Lung (tissue), 12 donors: ENCODE results near the gene RNF152. TPM values are rescaled to one million over a fixed set of nuclear protein-coding genes. Genes with fewer than 3 reads are reported as not detected.

Source experiments
- ATAC-seq: fragments of 200-7000 bp; cut with Tn5 transposase; one replicate; pipeline ENCODE4 v1.9.1; 2020; ENCODE audit warnings: moderate number of reproducible peaks; ENCODE audit not compliant: insufficient read depth, low FRiP score
- DNase-seq, 3 donors: peaks; one replicate each; pipeline ENCODE4 v3.0.0-alpha.2; 2013 to 2017
- H3K27ac ChIP-seq, 2 donors: one replicate each; pipeline ENCODE4 v1.5.1; 2013; ENCODE audit warnings: mild to moderate bottlenecking in 2 of 2, moderate library complexity in 2 of 2, control low read depth in 1 of 2, inconsistent platforms in 1 of 2, low read depth in 1 of 2, low read length in 1 of 2
- H3K27me3 ChIP-seq, 3 donors: one replicate each; pipeline ENCODE4 v1.5.1; 2013; ENCODE audit warnings: low read length in 2 of 3; ENCODE audit not compliant: control insufficient read depth in 3 of 3, insufficient read depth in 3 of 3
- H3K36me3 ChIP-seq, 4 donors: one replicate each; pipeline ENCODE4 v1.5.1; 2013; ENCODE audit warnings: low read length in 4 of 4, mild to moderate bottlenecking in 1 of 4, moderate library complexity in 1 of 4; ENCODE audit not compliant: control insufficient read depth in 4 of 4, insufficient read depth in 4 of 4
- H3K4me1 ChIP-seq, 5 donors: one replicate each; pipeline ENCODE4 v1.5.1; 2013; ENCODE audit warnings: low read length in 5 of 5, mild to moderate bottlenecking in 2 of 5, moderate library complexity in 1 of 5; ENCODE audit not compliant: control insufficient read depth in 5 of 5, insufficient read depth in 5 of 5
- H3K4me3 ChIP-seq: one replicate; pipeline ENCODE4 v1.5.1; 2013; ENCODE audit warnings: mild to moderate bottlenecking, control low read depth, moderate library complexity
- H3K9ac ChIP-seq, 2 donors: one replicate each; pipeline ENCODE4 v1.5.1; 2013; ENCODE audit warnings: low read length in 2 of 2, control low read depth in 1 of 2; ENCODE audit not compliant: insufficient read depth in 1 of 2
- H3K9me3 ChIP-seq, 4 donors: one replicate each; pipeline ENCODE4 v1.5.1; 2013; ENCODE audit warnings: low read length in 3 of 4, mild to moderate bottlenecking in 1 of 4, moderate library complexity in 1 of 4; ENCODE audit not compliant: control insufficient read depth in 4 of 4, insufficient read depth in 3 of 4
- CTCF ChIP-seq: IDR thresholded peaks from 2 replicates; pipeline ENCODE4 v1.5.1; 2012; ENCODE audit warnings: mild to moderate bottlenecking; ENCODE audit errors: control extremely low read depth, extremely low read depth
- WGBS, 2 donors: extraction: QIAGEN DNeasy Blood & Tissue Kit; methylation state at CpG; one replicate each; pipeline ENCODE4 v1.1.7; 2013; 5-methylcytosine and 5-hydroxymethylcytosine counted together
- polyA plus RNA-seq, 2 donors: library from polyadenylated mRNA; stranded (reverse); fragments of 200-250 nt; gene quantifications; one replicate each; pipeline ENCODE4 v1.2.1, GENCODE V29; 2013
- total RNA-seq, 2 donors: library from RNA; depleted of rRNA in 1 of 2; stranded (reverse); fragments of >200 nt in 1 of 2; gene quantifications; one replicate each; pipeline ENCODE4 v1.2.1, GENCODE V29; 2014 to 2021
- donor health status: control.
- donor health status: control.
- donor health status: Bipolar disorder and iron deficiency.
- donor health status: healthy.
- donor health status: DM: yes; HTN: yes; CAD: no.

Gene RNF152
- total and polyA plus RNA-seq, 4 donors: 1.1 to 55.6 (median 9.6) TPM

DNA sequence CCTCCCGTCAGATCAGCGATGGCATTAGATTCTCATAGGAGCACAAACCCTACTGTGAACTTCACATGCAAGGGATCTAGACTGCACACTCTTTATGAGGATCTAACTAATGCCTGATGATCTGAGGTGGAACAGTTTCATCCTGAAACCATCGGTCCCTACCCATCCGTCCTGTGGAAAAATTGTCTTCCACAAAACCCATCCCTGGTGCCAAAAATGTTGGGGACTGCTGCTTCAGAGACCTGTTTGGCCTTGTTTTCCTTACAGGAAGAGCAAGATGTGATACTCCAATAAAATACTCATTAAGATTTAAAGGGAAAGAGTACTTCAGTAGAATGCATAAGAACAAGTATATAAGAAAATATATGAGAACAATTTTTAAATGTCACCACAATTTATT, 71.1 kb downstream of the RNF152 start:
- TF ChIP-seq CTCF: no peak
- Histone ChIP-seq H3K36me3 (no peaks in the 10 kb centered on the region), H3K9me3 (no peaks in the 10 kb centered on the region), H3K27me3 (no peaks in the 10 kb centered on the region), H3K27ac (no peak overlapping the region), H3K9ac (no peak overlapping the region), H3K4me3 (no peak overlapping the region), H3K4me1 (peaks cover 0 to 8% (median 6%) of the 10 kb centered on the region in 5 donors)
- 83 to 94% methylated on average over 4 of the region's 4 CpGs for WGBS, 2 donors
- DNase-seq (no peak), ATAC-seq (no peak)

- DNase-seq (no peak), ATAC-seq (no peak)
- Histone ChIP-seq H3K4me3 (no peak overlapping the region), H3K27me3 (no peaks in the 10 kb centered on the region), H3K27ac (no peak overlapping the region), H3K36me3 (peaks cover 0 to 4% (median 0%) of the 10 kb centered on the region in 4 donors), H3K9me3 (no peaks in the 10 kb centered on the region), H3K9ac (no peak overlapping the region), H3K4me1 (peaks cover 0 to 8% (median 6%) of the 10 kb centered on the region in 5 donors)
- TF ChIP-seq CTCF: no peak
- 88% methylated on average over 1 of the region's 1 CpG for WGBS, 2 donors
These were observed 71.9 kb downstream of the RNF152 start for GRCh38 chr18:61820882-61821281.

GRCh38 chr18:61817086-61817485, 75.7 kb downstream of the RNF152 start:
- H3K27ac ChIP-seq: no peak overlapping the region
- H3K27me3 ChIP-seq: no peaks in the 10 kb centered on the region
- 91 to 92% methylated on average over 5 of the region's 5 CpGs for WGBS, 2 donors
- H3K4me3 ChIP-seq: no peak overlapping the region
- no peak overlapping the region for H3K9ac ChIP-seq
- ATAC-seq: no peak
- no peaks in the 10 kb centered on the region for H3K9me3 ChIP-seq
- H3K36me3 ChIP-seq: peaks cover 0 to 10% (median 2%) of the 10 kb centered on the region in 4 donors
- no peak for TF ChIP-seq CTCF
- no peak for DNase-seq
- peaks cover 0 to 7% (median 2%) of the 10 kb centered on the region in 5 donors for H3K4me1 ChIP-seq

- Histone ChIP-seq H3K27me3 (no peaks in the 10 kb centered on the region), H3K9ac (no peak overlapping the region), H3K36me3 (peaks cover 0 to 10% (median 2%) of the 10 kb centered on the region in 4 donors), H3K9me3 (no peaks in the 10 kb centered on the region), H3K4me3 (no peak overlapping the region), H3K27ac (no peak overlapping the region), H3K4me1 (peaks cover 0 to 7% (median 2%) of the 10 kb centered on the region in 5 donors)
- ATAC-seq (no peak), DNase-seq (no peak)
- WGBS, 2 donors: 95 to 96% methylated on average over 28 to 29 of the region's 29 CpGs
- no peak for TF ChIP-seq CTCF
These were observed 76.8 kb downstream of the RNF152 start for GRCh38 chr18:61815885-61816470.
